DND-41 (cell line): ENCODE data around the gene MTPN.

Experiments
- EZH2 ChIP-seq: IDR thresholded peaks from 3 replicates; pipeline ENCODE4 v1.6.1; 2012; ENCODE audit warnings: borderline replicate concordance, low read depth, mild to moderate bottlenecking, moderate library complexity, low read length, inconsistent platforms; ENCODE audit not compliant: severe bottlenecking
- TF ChIP-seq, protein P1 (sequence below): IDR thresholded peaks from 2 replicates; pipeline ENCODE4 v1.5.1; 2012; ENCODE audit warnings: borderline replicate concordance, low read length, moderate library complexity, mild to moderate bottlenecking; ENCODE audit not compliant: poor library complexity, severe bottlenecking; ENCODE audit errors: extremely low read depth

DNA sequence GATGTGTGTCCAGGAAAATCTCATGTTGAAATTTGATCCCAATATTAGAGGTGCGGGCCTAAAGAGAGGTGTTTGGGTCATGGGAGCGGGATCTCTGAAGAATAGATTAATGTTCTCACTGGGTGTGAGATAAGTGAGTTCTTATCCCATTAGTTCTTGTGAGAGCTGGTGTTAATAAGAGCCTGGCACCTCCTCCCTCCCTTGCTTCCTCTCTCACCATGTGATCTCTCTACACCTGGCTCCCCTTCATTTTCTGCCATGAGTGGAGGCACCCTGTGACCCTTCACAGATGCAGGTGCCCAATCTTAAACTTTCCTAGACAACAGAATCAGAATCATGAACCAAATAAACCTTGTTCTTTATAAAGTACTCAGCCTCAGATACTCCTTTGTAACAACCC is 19.5 kb downstream of the MTPN start:
- TF ChIP-seq, protein P1, sequence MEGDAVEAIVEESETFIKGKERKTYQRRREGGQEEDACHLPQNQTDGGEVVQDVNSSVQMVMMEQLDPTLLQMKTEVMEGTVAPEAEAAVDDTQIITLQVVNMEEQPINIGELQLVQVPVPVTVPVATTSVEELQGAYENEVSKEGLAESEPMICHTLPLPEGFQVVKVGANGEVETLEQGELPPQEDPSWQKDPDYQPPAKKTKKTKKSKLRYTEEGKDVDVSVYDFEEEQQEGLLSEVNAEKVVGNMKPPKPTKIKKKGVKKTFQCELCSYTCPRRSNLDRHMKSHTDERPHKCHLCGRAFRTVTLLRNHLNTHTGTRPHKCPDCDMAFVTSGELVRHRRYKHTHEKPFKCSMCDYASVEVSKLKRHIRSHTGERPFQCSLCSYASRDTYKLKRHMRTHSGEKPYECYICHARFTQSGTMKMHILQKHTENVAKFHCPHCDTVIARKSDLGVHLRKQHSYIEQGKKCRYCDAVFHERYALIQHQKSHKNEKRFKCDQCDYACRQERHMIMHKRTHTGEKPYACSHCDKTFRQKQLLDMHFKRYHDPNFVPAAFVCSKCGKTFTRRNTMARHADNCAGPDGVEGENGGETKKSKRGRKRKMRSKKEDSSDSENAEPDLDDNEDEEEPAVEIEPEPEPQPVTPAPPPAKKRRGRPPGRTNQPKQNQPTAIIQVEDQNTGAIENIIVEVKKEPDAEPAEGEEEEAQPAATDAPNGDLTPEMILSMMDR: no peak
- no peak for TF ChIP-seq EZH2
